ENCODE data around the gene FIBCD1. TPM values are rescaled to one million over a fixed set of nuclear protein-coding genes. Genes with fewer than 3 reads are reported as not detected.

The FIBCD1 gene
- total RNA-seq, 4 donors from 2014 or later = 0.40 to 0.83 (median 0.42) TPM; not detected in 1

DNA sequence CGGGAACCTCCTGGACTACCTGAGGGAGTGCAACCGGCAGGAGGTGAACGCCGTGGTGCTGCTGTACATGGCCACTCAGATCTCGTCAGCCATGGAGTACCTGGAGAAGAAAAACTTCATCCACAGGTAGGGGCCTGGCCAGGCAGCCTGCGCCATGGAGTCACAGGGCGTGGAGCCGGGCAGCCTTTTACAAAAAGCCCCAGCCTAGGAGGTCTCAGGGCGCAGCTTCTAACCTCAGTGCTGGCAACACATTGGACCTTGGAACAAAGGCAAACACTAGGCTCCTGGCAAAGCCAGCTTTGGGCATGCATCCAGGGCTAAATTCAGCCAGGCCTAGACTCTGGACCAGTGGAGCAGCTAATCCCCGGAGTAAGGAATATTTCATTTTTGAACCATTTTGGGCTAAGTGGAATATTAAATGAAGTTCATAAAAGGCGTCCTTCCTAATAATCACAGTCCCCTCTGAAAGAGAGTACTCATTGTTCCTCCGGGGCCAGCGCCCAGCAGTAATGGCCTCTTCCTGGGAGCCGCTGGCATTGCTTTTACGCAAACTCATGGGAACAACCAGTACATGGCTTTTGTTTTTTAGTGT lies 66.0 kb downstream of the FIBCD1 start:
- 80% methylated on average over 10 of the region's 15 CpGs for WGBS
- Histone ChIP-seq H3K27ac (replicated peaks in 1 of 4) (peak overlapping the region; percentile 60 to 77 (median 68)), H3K4me1 (peaks cover 48 to 71% (median 70%) of the 10 kb centered on the region in 4 donors), H3K9me3 (no peaks in the 10 kb centered on the region), H3K4me3 (no peak overlapping the region), H3K36me3 (peaks cover 36 to 78% (median 67%) of the 10 kb centered on the region in 4 donors), H3K27me3 (no peaks in the 10 kb centered on the region)
- intact Hi-C loops (cut with DNase I) = no loop called here
- DNase-seq (ENCODE audit: extremely low spot score) = no peak
- TF ChIP-seq EP300 (IDR thresholded peaks at IDR 0.05) (no peak), POLR2A (IDR thresholded peaks at IDR 0.05; ENCODE audit: low read depth) (no peak), POLR2AphosphoS5 (IDR thresholded peaks at IDR 0.05) (peak in 1 of 2 donors; percentile 58)
- TF ChIP-seq, protein P1, sequence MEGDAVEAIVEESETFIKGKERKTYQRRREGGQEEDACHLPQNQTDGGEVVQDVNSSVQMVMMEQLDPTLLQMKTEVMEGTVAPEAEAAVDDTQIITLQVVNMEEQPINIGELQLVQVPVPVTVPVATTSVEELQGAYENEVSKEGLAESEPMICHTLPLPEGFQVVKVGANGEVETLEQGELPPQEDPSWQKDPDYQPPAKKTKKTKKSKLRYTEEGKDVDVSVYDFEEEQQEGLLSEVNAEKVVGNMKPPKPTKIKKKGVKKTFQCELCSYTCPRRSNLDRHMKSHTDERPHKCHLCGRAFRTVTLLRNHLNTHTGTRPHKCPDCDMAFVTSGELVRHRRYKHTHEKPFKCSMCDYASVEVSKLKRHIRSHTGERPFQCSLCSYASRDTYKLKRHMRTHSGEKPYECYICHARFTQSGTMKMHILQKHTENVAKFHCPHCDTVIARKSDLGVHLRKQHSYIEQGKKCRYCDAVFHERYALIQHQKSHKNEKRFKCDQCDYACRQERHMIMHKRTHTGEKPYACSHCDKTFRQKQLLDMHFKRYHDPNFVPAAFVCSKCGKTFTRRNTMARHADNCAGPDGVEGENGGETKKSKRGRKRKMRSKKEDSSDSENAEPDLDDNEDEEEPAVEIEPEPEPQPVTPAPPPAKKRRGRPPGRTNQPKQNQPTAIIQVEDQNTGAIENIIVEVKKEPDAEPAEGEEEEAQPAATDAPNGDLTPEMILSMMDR (IDR thresholded peaks at IDR 0.05) = no peak

DNA sequence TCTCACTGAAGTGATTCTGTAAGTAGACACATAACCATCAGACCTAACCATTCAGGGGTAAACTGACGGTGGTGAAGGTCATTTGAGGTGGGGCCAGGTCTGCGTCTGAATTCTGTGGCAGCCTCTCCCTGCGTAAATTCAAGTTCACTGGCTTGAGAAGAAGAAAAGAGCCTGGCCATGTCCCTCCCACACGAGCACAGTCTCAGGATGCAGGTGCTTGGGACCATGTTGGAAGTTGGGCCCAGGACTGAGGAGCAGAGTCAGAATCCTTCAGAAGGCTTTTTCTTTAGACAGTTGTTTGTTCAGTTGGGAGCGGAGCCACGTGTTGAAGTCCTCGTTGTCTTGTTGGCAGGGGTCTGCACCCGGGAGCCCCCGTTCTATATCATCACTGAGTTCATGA lies 66.5 kb downstream of the FIBCD1 start:
- TF ChIP-seq EP300 (IDR thresholded peaks at IDR 0.05) (no peak), POLR2AphosphoS5 (IDR thresholded peaks at IDR 0.05) (no peak), POLR2A (IDR thresholded peaks at IDR 0.05; ENCODE audit: low read depth) (no peak)
- TF ChIP-seq, protein P1 (IDR thresholded peaks at IDR 0.05) = no peak
- H3K27me3 ChIP-seq = no peaks in the 10 kb centered on the region
- H3K27ac ChIP-seq (replicated peaks in 1 of 4) = peak overlapping the region; percentile 60 to 77 (median 68)
- H3K4me1 ChIP-seq = peaks cover 48 to 76% (median 75%) of the 10 kb centered on the region in 4 donors
- WGBS = 80% methylated on average over 9 of the region's 9 CpGs
- intact Hi-C loops (cut with DNase I) = no loop called here
- no peak overlapping the region for H3K4me3 ChIP-seq
- DNase-seq (ENCODE audit: extremely low spot score) = no peak
- peaks cover 34 to 77% (median 64%) of the 10 kb centered on the region in 4 donors for H3K36me3 ChIP-seq
- H3K9me3 ChIP-seq = no peaks in the 10 kb centered on the region

DNA sequence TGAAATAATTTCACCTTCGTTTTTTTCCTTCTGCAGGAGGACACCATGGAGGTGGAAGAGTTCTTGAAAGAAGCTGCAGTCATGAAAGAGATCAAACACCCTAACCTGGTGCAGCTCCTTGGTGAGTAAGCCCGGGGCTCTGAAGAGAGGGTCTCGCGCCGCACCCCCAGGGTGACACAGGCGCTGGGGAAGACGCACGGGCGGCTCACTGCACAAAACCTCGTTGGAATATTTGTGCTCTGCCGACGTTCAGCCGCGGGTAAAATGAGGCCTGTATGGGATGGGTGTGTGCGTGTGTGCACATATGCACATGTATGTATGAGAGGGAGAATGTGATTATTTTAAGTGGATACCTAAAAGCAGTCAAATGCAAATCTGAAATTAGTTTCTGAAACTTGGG lies 67.0 kb downstream of the FIBCD1 start:
- Histone ChIP-seq H3K9me3 (no peaks in the 10 kb centered on the region), H3K36me3 (peaks cover 34 to 77% (median 63%) of the 10 kb centered on the region in 4 donors), H3K4me3 (no peak overlapping the region), H3K27me3 (no peaks in the 10 kb centered on the region), H3K4me1 (peaks cover 52 to 81% (median 79%) of the 10 kb centered on the region in 4 donors), H3K27ac (replicated peaks in 1 of 4) (peak overlapping the region in 3 of 4 donors; percentile 65 to 77 (median 70))
- WGBS = 88% methylated on average over 15 of the region's 15 CpGs
- intact Hi-C loops (cut with DNase I) = no loop called here
- no peak for DNase-seq (ENCODE audit: extremely low spot score)
- TF ChIP-seq POLR2AphosphoS5 (IDR thresholded peaks at IDR 0.05) (no peak), POLR2A (IDR thresholded peaks at IDR 0.05; ENCODE audit: low read depth) (no peak)

DNA sequence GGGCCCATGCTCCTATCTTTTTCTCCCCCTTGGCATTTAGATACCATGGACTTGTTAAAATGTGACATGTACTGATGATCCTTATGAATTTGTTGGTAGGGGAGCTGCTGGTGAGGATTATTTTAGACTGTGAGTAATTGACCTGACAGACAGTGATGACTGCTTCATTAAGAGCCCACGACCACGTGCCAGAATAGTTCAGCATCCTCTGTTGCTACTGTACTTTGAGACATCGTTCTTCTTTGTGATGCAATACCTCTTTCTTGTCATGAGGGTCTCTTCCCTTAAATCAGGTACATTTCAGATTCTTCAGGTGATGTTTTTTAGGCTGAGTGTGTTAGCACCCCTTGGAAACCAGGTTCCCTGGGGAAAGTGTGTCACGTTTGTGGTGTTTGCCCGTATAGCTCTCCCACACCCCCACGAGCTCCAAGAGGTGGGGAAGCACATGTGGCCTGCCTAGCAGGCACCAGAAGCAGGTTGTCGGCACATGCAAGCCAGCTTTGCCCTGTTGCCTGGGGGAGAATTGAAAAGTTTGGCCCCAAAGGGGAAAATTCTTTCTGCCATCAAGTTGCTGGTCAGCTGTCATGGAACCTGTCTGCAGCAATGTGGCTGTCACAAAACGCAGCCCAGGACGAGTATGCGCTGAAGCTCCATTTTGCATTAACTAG lies 67.5 kb downstream of the FIBCD1 start:
- H3K4me1 ChIP-seq = peaks cover 54 to 86% (median 85%) of the 10 kb centered on the region in 4 donors

More for the DNA sequence above, 67.5 kb downstream of the FIBCD1 start:
- peaks cover 34 to 76% (median 60%) of the 10 kb centered on the region in 4 donors for H3K36me3 ChIP-seq
- no peak for DNase-seq (ENCODE audit: extremely low spot score)
- H3K9me3 ChIP-seq = no peaks in the 10 kb centered on the region
- H3K27me3 ChIP-seq = no peaks in the 10 kb centered on the region
- intact Hi-C loops (cut with DNase I) = no loop called here
- TF ChIP-seq, protein P1 (IDR thresholded peaks at IDR 0.05) = no peak
- no peak for TF ChIP-seq POLR2A (IDR thresholded peaks at IDR 0.05; ENCODE audit: low read depth)
- no peak for TF ChIP-seq EP300 (IDR thresholded peaks at IDR 0.05)
- no peak for TF ChIP-seq POLR2AphosphoS5 (IDR thresholded peaks at IDR 0.05)
- no peak overlapping the region for H3K4me3 ChIP-seq
- H3K27ac ChIP-seq (replicated peaks in 1 of 4) = peak overlapping the region in 2 of 4 donors; percentile 40 to 77
- WGBS = 79% methylated on average over 10 of the region's 10 CpGs
